Activated CD4-positive, alpha-beta T cell treated with anti-CD3 and anti-CD28 coated beads for 24 hours (primary cell): ENCODE data around the gene RMND5A.
"Not testable (repeated sequence)": the region's sequence is repeated elsewhere in the genome, so short reads cannot be mapped to it uniquely, and the experiment has no call there.

ENCODE experiments used
- DNase-seq, 2 donors: peaks; one replicate each; pipeline ENCODE4 v3.0.0-alpha.2; 2020; ENCODE audit warnings: low read depth in 2 of 2

RMND5A gene

GRCh38 chr2:86719637-86720539, at the start of gene RMND5A:
Gene RMND5A, plus strand, starts transcription at chr2:86720291. Its CDS starts 377 bp downstream, at chr2:86720668.
- peak; percentile 85 to 89 for DNase-seq

GRCh38 chr2:86671337-86671981, 48.6 kb upstream of the RMND5A start:
- no peak for DNase-seq

- DNase-seq, result no peak
Measured at GRCh38 chr2:86672027-86672545, 48.0 kb upstream of the RMND5A start.

- DNase-seq, result no peak
Measured at GRCh38 chr2:86673011-86673410, 47.1 kb upstream of the RMND5A start.

GRCh38 chr2:86673986-86674670, 46.0 kb upstream of the RMND5A start:
- no peak for DNase-seq

- no peak for DNase-seq
Measured at GRCh38 chr2:86675104-86675503, 45.0 kb upstream of the RMND5A start.

GRCh38 chr2:86675511-86676015, 44.5 kb upstream of the RMND5A start:
- DNase-seq, result no peak

GRCh38 chr2:86677816-86678215, 42.3 kb upstream of the RMND5A start:
- no peak for DNase-seq

GRCh38 chr2:86679036-86679435, 41.1 kb upstream of the RMND5A start:
- no peak for DNase-seq

GRCh38 chr2:86685351-86685750, 34.7 kb upstream of the RMND5A start:
- no peak for DNase-seq

- DNase-seq, result no peak
Measured at GRCh38 chr2:86686460-86686859, 33.6 kb upstream of the RMND5A start.

- DNase-seq, result no peak
Measured at GRCh38 chr2:86686905-86687304, 33.2 kb upstream of the RMND5A start.

- no peak for DNase-seq
Measured at GRCh38 chr2:86695053-86695691, 24.9 kb upstream of the RMND5A start.

- DNase-seq, result no peak
Measured at GRCh38 chr2:86697551-86698104, 22.5 kb upstream of the RMND5A start.

GRCh38 chr2:86700690-86701089, 19.4 kb upstream of the RMND5A start:
- DNase-seq, result no peak

- no peak for DNase-seq
Measured at GRCh38 chr2:86703704-86704361, 16.3 kb upstream of the RMND5A start.

GRCh38 chr2:86704459-86704971, 15.6 kb upstream of the RMND5A start:
- no peak for DNase-seq

- no peak for DNase-seq
Measured at GRCh38 chr2:86706220-86706619, 13.9 kb upstream of the RMND5A start.

GRCh38 chr2:86706935-86707334, 13.2 kb upstream of the RMND5A start:
- no peak for DNase-seq

GRCh38 chr2:86708126-86708525, 12.0 kb upstream of the RMND5A start:
- not testable (repeated sequence) for DNase-seq
